ENCODE results near the gene ADAMTS9. TPM values are rescaled to one million over a fixed set of nuclear protein-coding genes. Genes with fewer than 3 reads are reported as not detected.

ADAMTS9 gene
- polyA plus RNA-seq, 1 experiment, result 1.1 TPM

DNA sequence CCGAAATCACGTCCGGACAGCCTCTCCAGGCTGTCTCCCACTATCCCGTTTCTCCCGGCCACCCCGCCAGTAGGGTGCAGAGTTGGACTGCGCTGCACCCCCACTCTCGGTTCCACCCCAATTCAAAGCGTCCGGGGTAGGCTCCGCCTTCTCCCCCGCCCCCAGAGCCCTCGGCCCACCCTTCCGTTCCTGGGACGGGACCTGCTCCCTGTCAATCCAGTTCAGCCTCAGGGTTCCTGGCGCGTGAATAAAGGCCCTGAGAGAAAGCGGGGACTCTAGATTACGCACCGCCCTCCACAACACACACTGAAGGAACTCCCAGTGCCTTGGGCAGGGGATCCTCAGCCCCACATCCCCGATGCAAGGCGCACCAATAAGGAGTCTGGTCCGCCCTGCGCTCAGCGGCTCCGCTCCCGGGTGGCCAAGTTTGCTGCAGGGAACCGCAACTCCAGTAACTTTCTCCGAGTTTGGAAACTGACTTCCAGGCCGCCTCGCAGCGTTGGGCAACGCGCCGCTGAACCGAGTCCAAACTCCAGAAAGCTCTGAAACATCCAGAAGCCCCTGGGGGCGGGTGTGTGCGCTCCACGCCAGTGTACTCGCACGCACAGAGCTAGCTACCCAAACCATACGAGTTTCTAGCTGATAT is 1.9 kb downstream of the ADAMTS9 start:
- CTCF ChIA-PET, result no interaction called here
- Histone ChIP-seq H3K27ac (ENCODE audit: low read depth, low read length) (no peak overlapping the region), H3K27me3 (ENCODE audit: control insufficient read depth, insufficient read depth, low read length) (peaks cover 43% of the 10 kb centered on the region), H3K4me3 (ENCODE audit: low read depth, low read length) (peak overlapping the region; percentile 56), H3K9me3 (ENCODE audit: control insufficient read depth, insufficient read depth, low read length) (no peaks in the 10 kb centered on the region)
- POLR2A ChIA-PET, result interaction anchor here (0.6 kb wide), 1 partner anchor 1495 kb away, joined by 4 read pairs; no protein-coding TSS in a partner anchor
- TF ChIP-seq, protein P1, sequence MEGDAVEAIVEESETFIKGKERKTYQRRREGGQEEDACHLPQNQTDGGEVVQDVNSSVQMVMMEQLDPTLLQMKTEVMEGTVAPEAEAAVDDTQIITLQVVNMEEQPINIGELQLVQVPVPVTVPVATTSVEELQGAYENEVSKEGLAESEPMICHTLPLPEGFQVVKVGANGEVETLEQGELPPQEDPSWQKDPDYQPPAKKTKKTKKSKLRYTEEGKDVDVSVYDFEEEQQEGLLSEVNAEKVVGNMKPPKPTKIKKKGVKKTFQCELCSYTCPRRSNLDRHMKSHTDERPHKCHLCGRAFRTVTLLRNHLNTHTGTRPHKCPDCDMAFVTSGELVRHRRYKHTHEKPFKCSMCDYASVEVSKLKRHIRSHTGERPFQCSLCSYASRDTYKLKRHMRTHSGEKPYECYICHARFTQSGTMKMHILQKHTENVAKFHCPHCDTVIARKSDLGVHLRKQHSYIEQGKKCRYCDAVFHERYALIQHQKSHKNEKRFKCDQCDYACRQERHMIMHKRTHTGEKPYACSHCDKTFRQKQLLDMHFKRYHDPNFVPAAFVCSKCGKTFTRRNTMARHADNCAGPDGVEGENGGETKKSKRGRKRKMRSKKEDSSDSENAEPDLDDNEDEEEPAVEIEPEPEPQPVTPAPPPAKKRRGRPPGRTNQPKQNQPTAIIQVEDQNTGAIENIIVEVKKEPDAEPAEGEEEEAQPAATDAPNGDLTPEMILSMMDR (IDR thresholded peaks at IDR 0.05; ENCODE audit: low read depth, low read length), result no peak; the same call in 1 of the 2 replicates
- peak; percentile 11 for DNase-seq (ENCODE audit: low read depth, low spot score)

DNA sequence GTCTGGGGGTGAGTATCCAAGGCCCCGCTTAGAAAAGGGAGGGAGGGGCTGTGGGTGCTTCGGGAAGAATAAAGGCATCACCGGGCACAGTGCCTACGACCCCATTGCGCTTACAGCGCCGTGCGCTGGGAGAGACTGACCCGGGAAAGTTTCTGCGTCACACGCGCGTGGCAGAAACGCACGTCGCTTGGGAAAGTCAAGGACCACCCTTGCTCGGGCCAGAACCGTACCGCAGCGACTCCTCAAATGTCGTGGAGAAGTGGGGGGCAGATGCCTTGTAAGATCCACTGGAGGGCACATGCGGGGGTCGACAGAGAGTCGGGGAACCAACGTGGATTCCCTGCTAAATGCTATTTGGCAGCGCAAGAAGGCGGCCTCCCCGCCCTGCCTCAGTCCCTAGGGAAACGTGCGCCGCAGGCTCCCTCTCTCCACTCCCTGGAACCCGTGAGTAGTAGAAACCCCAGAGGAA is 2.4 kb downstream of the ADAMTS9 start:
- no peak for DNase-seq (ENCODE audit: low read depth, low spot score)

DNA sequence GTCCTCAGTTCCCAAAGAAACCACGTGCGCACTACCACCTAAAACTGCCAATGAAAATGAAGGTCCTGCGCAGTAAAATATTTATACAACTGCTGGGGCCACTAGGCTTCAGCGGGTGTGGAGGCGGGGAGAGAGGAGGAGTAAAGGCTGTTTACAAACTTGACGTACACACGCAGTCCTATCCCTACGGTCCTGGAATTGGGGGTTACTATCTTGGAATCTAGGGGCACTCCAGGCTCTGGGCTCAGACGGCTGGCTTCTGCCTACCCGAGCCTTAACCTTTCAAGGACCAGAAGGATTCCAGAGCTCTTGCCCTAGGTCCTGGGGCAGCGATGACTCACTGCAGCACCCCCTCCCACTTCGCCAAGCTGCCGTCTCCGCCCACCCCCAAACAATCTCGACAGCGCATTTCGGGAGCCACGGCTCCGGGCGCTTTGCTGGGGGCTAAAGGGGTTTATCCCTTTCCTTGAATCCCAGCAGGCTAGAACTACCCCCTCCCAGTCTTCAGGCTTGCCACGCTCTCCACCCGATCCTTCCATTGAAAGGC is 3.0 kb downstream of the ADAMTS9 start:
- TF ChIP-seq, protein P1 (IDR thresholded peaks at IDR 0.05; ENCODE audit: low read depth, low read length), result no peak
- ChIA-PET POLR2A (no interaction called here), CTCF (interaction anchor here (1.0 kb wide), 1 partner anchor 155 kb away, joined by 5 read pairs; no protein-coding TSS in a partner anchor)

More for the DNA sequence above, 2.4 kb downstream of the ADAMTS9 start:
- Histone ChIP-seq H3K27ac (ENCODE audit: low read depth, low read length) (no peak overlapping the region), H3K4me3 (ENCODE audit: low read depth, low read length) (peak overlapping the region; percentile 56), H3K27me3 (ENCODE audit: control insufficient read depth, insufficient read depth, low read length) (peaks cover 43% of the 10 kb centered on the region), H3K9me3 (ENCODE audit: control insufficient read depth, insufficient read depth, low read length) (no peaks in the 10 kb centered on the region)
- ChIA-PET CTCF (no interaction called here), POLR2A (no interaction called here)
- TF ChIP-seq, protein P1 (IDR thresholded peaks at IDR 0.05; ENCODE audit: low read depth, low read length), result no peak

DNA sequence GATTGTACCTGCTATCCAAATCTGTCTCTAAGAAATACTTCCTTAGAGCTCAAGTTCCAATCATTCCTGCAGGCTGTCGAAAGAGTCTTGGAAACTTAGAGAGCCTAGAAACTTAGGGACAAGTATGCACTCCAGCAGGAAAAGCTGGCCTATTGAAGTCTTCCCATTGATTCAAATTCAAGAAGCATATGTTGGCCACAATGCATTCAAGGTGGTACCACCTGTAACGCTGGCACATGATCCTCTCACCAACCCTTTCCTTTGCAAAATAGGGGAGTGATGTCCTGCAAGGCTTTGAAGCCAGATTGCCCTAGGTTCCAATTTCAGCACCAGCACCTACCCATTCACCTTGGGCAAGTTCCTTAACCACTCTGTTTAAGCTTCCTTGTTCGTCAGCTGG is 6.0 kb downstream of the ADAMTS9 start:
- Histone ChIP-seq H3K4me3 (ENCODE audit: low read depth, low read length) (no peak overlapping the region), H3K27ac (ENCODE audit: low read depth, low read length) (no peak overlapping the region), H3K27me3 (ENCODE audit: control insufficient read depth, insufficient read depth, low read length) (peaks cover 20% of the 10 kb centered on the region), H3K9me3 (ENCODE audit: control insufficient read depth, insufficient read depth, low read length) (no peaks in the 10 kb centered on the region)
- TF ChIP-seq, protein P1 (IDR thresholded peaks at IDR 0.05; ENCODE audit: low read depth, low read length), result no peak
- no peak for DNase-seq (ENCODE audit: low read depth, low spot score)
- CTCF ChIA-PET, result interaction anchor here (1.5 kb wide), 1 partner anchor 149 kb away, joined by 3 read pairs; no protein-coding TSS in a partner anchor
- POLR2A ChIA-PET, result no interaction called here

More for the DNA sequence above, 3.0 kb downstream of the ADAMTS9 start:
- Histone ChIP-seq H3K27me3 (ENCODE audit: control insufficient read depth, insufficient read depth, low read length) (peaks cover 39% of the 10 kb centered on the region), H3K4me3 (ENCODE audit: low read depth, low read length) (peak overlapping the region; percentile 56), H3K27ac (ENCODE audit: low read depth, low read length) (no peak overlapping the region), H3K9me3 (ENCODE audit: control insufficient read depth, insufficient read depth, low read length) (no peaks in the 10 kb centered on the region)
- no peak for DNase-seq (ENCODE audit: low read depth, low spot score)

DNA sequence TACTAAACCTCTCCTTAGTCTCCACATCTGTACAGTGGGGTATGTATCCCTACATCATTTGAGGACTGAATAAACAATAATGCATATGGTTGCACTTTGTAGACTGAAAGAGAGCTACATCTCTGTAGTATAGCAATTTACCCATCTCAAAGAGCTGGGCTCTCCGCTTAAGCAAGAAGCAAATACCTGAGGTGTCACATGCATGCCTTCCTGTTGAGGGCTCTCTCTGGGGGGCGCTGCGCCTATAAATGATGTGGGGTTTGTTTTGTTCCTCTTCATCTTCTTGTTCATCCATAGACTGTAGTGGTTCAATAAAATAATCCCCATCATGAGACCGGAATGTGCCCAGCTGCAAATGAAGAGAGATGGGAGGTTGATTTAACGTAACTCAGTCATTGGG is 6.8 kb downstream of the ADAMTS9 start:
- ChIA-PET POLR2A (no interaction called here), CTCF (interaction anchor here (1.5 kb wide), 1 partner anchor 148 kb away, joined by 3 read pairs; no protein-coding TSS in a partner anchor)
- Histone ChIP-seq H3K27ac (ENCODE audit: low read depth, low read length) (no peak overlapping the region), H3K4me3 (ENCODE audit: low read depth, low read length) (no peak overlapping the region), H3K27me3 (ENCODE audit: control insufficient read depth, insufficient read depth, low read length) (peaks cover 14% of the 10 kb centered on the region), H3K9me3 (ENCODE audit: control insufficient read depth, insufficient read depth, low read length) (no peaks in the 10 kb centered on the region)
- TF ChIP-seq, protein P1 (IDR thresholded peaks at IDR 0.05; ENCODE audit: low read depth, low read length), result no peak
- no peak for DNase-seq (ENCODE audit: low read depth, low spot score)

Data from AG04450 (cell line).